ENCODE results near the gene OMG. TPM values are rescaled to one million over a fixed set of nuclear protein-coding genes. Genes with fewer than 3 reads are reported as not detected.
"Not testable (repeated sequence)": the region's sequence is repeated elsewhere in the genome, so short reads cannot be mapped to it uniquely, and the experiment has no call there.

The OMG gene
- total RNA-seq, 3 donors from 2014 or later (not counting 1 experiment from before 2014, with no cell fraction given), result 0.96 to 2.8 (median 1.3) TPM

GRCh38 chr17:31289790-31290189 is 7.2 kb downstream of the OMG start:
- WGBS (ENCODE audit: insufficient coverage), result no CpG with 5 or more reads among the region's 3 CpGs
- Mint-ChIP-seq H3K27ac (peak overlapping the region; percentile 14 to 24), H3K36me3 (no peaks in the 10 kb centered on the region), H3K27me3 (ENCODE audit: low read depth in 2 of 2) (no peaks in the 10 kb centered on the region), H3K4me1 (peaks cover 0 to 5% of the 10 kb centered on the region in 2 donors), H3K4me3 (no peak overlapping the region), H3K9me3 (no peaks in the 10 kb centered on the region)
- ATAC-seq, result no peak
- Histone ChIP-seq H3K27me3 (ENCODE audit: control insufficient read depth, insufficient read depth, low read length) (no peaks in the 10 kb centered on the region), H3K4me1 (ENCODE audit: control insufficient read depth, insufficient read depth, low read length) (no peaks in the 10 kb centered on the region), H3K9me3 (ENCODE audit: control insufficient read depth, insufficient read depth, low read length) (no peaks in the 10 kb centered on the region), H3K4me3 (ENCODE audit: low read length) (no peak overlapping the region), H3K27ac (ENCODE audit: low read length) (no peak overlapping the region), H3K36me3 (ENCODE audit: control insufficient read depth, insufficient read depth, low read length) (no peaks in the 10 kb centered on the region)
- intact Hi-C loops (cut with micrococcal nuclease), result no loop called here
- no peak for TF ChIP-seq CTCF (IDR thresholded peaks at IDR 0.05)
- no peak for DNase-seq

- H3K27ac ChIP-seq (ENCODE audit: low read length); H3K27me3 Mint-ChIP-seq (ENCODE audit: low read depth in 2 of 2); H3K27me3 ChIP-seq (ENCODE audit: control insufficient read depth, insufficient read depth, low read length); DNase-seq; H3K27ac Mint-ChIP-seq; intact Hi-C loops (cut with micrococcal nuclease); H3K36me3 Mint-ChIP-seq; H3K9me3 Mint-ChIP-seq; H3K36me3 ChIP-seq (ENCODE audit: control insufficient read depth, insufficient read depth, low read length); H3K4me3 ChIP-seq (ENCODE audit: low read length); H3K9me3 ChIP-seq (ENCODE audit: control insufficient read depth, insufficient read depth, low read length); H3K4me3 Mint-ChIP-seq; H3K4me1 Mint-ChIP-seq; ATAC-seq; H3K4me1 ChIP-seq (ENCODE audit: control insufficient read depth, insufficient read depth, low read length): not testable (repeated sequence)
- no CpG with 5 or more reads among the region's 1 CpG for whole genome bisulfite sequencing (ENCODE audit: insufficient coverage)
Observed at GRCh38 chr17:31287932-31288331, 9.1 kb downstream of the OMG start.

GRCh38 chr17:31286587-31286986 is 10.5 kb downstream of the OMG start:
- H3K36me3 Mint-ChIP-seq, result no peaks in the 10 kb centered on the region
- H3K27ac ChIP-seq (ENCODE audit: low read length), result no peak overlapping the region
- H3K4me1 ChIP-seq (ENCODE audit: control insufficient read depth, insufficient read depth, low read length), result no peaks in the 10 kb centered on the region
- intact Hi-C loops (cut with micrococcal nuclease), result no loop called here
- H3K36me3 ChIP-seq (ENCODE audit: control insufficient read depth, insufficient read depth, low read length), result no peaks in the 10 kb centered on the region
- 100% methylated on average over 1 of the region's 1 CpG for WGBS (ENCODE audit: insufficient coverage)
- H3K9me3 ChIP-seq (ENCODE audit: control insufficient read depth, insufficient read depth, low read length), result no peaks in the 10 kb centered on the region
- H3K27ac Mint-ChIP-seq, result no peak overlapping the region
- no peaks in the 10 kb centered on the region for H3K27me3 Mint-ChIP-seq (ENCODE audit: low read depth in 2 of 2)
- no peak for DNase-seq
- peaks cover 0 to 5% of the 10 kb centered on the region in 2 donors for H3K4me1 Mint-ChIP-seq
- H3K27me3 ChIP-seq (ENCODE audit: control insufficient read depth, insufficient read depth, low read length), result no peaks in the 10 kb centered on the region
- H3K9me3 Mint-ChIP-seq, result no peaks in the 10 kb centered on the region
- H3K4me3 Mint-ChIP-seq, result no peak overlapping the region
- no peak for ATAC-seq
- no peak for TF ChIP-seq CTCF (IDR thresholded peaks at IDR 0.05)
- no peak overlapping the region for H3K4me3 ChIP-seq (ENCODE audit: low read length)

- ATAC-seq, result no peak
- H3K9me3 Mint-ChIP-seq, result no peaks in the 10 kb centered on the region
- Histone ChIP-seq H3K36me3 (ENCODE audit: control insufficient read depth, insufficient read depth, low read length) (no peaks in the 10 kb centered on the region), H3K4me1 (ENCODE audit: control insufficient read depth, insufficient read depth, low read length) (no peaks in the 10 kb centered on the region), H3K4me3 (ENCODE audit: low read length) (no peak overlapping the region), H3K27ac (ENCODE audit: low read length) (no peak overlapping the region), H3K27me3 (ENCODE audit: control insufficient read depth, insufficient read depth, low read length) (no peaks in the 10 kb centered on the region), H3K9me3 (ENCODE audit: control insufficient read depth, insufficient read depth, low read length) (no peaks in the 10 kb centered on the region)
- H3K27me3 Mint-ChIP-seq (ENCODE audit: low read depth in 2 of 2), result no peaks in the 10 kb centered on the region
- H3K4me1 Mint-ChIP-seq, result no peaks in the 10 kb centered on the region
- TF ChIP-seq CTCF (IDR thresholded peaks at IDR 0.05), result no peak
- intact Hi-C loops (cut with micrococcal nuclease), result no loop called here
- H3K27ac Mint-ChIP-seq, result no peak overlapping the region
- no peak overlapping the region for H3K4me3 Mint-ChIP-seq
- no peaks in the 10 kb centered on the region for H3K36me3 Mint-ChIP-seq
- no peak for DNase-seq
Observed at GRCh38 chr17:31283841-31284240, 13.2 kb downstream of the OMG start.
